HG02571 (cell line): ENCODE data around the gene PEDS1.
"Not testable (repeated sequence)": the region's sequence is repeated elsewhere in the genome, so short reads cannot be mapped to it uniquely, and the experiment has no call there.

Source experiments
- ATAC-seq: cut with Tn5 transposase; IDR thresholded peaks from one replicate; pipeline ENCODE4 v1.9.1; 2021; ENCODE audit warnings: mild to moderate bottlenecking, moderate library complexity; ENCODE audit not compliant: unreplicated experiment

The PEDS1 gene

GRCh38 chr20:50163570-50164317 lies 10.2 kb upstream of the PEDS1 start:
- no peak for ATAC-seq

- not testable (repeated sequence) for ATAC-seq
These were observed 8.0 kb upstream of the PEDS1 start for GRCh38 chr20:50161494-50161893.

DNA sequence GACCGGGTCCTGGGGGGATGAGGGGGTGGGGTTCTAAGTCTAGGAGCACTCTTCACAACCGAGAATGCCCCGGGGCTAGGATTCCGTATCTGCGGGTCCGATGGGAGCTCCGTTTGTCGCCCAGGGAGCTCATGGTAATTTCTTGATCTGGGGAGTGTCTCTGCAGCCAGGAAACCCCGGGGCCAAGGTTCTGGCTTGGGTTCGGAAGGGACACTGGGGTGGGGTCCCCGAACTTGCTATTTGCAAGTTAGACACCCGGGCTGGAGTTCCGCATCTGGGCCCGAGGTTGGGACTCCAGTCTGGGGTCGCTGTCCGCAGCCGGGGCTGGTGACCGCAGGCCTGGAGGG lies 397 bp downstream of the PEDS1 start:
- no peak for ATAC-seq

DNA sequence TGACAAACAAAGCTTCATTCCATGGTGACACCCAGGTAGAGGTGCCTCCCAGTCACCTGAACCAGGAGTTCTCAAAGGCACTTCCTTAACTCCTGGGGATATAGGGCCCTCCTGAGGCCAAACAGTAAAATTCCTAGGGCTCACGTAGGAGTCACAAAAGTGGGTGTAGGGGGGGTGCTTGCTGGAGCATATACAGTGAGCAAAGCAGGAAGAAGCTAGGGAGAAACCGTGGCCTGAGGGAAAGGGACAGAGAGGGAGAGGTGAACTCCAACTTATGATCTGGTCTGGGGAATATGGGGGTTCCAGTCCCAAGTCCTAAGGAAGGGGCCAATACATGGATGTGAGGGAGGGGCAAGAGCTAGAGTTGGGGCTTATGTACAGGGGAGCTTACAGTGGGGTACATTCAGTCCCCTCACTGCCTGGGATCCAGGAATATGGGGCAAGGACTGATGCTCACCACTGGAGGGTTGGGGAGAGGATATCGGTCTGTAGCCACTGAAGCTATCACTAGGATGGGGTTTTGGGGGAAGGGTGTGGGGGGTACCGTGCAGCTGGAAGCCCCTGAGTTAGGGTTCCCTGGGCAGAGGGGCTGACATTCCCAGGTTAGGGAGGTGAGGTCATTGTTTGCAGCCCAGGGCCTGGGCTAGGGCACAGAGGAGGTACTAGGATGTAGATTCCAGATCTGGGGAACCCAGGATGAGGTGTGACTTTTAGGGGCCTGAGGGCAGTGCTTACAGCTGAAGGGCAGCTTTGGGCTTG lies 950 bp downstream of the PEDS1 start:
- no peak for ATAC-seq

DNA sequence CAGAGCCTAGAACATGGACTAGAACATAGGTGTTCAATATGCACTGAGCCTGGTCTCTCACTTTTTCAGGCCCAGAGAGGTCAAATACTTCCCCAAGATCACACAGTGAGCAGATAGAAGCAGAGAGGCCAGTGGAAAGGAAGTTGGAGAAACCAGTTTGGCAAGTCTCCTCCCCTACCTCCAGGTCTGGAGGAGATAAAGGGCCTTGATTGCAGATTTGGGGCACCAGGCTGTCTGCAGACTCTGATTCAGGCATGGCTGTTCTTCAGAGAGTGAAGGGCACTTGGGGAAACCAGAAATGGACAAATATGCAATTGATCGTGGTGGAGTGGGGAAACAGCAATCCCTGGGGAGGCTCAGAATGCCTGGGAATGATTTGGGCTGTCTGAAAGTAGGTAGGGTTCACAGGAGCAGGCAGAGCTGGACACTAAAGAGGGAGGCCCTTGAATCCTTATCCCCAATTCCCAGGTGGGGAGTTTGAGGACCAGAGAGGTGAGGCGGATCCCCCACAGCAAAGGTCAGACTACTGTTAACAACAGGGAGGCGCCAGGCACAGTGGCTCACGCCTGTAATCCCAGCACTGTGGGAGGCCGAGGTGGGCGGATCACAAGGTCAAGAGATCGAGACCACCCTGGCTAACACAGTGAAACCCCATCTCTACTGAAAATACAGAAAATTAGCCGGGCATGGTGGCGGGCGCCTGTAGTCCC lies 2.3 kb downstream of the PEDS1 start:
- no peak for ATAC-seq

DNA sequence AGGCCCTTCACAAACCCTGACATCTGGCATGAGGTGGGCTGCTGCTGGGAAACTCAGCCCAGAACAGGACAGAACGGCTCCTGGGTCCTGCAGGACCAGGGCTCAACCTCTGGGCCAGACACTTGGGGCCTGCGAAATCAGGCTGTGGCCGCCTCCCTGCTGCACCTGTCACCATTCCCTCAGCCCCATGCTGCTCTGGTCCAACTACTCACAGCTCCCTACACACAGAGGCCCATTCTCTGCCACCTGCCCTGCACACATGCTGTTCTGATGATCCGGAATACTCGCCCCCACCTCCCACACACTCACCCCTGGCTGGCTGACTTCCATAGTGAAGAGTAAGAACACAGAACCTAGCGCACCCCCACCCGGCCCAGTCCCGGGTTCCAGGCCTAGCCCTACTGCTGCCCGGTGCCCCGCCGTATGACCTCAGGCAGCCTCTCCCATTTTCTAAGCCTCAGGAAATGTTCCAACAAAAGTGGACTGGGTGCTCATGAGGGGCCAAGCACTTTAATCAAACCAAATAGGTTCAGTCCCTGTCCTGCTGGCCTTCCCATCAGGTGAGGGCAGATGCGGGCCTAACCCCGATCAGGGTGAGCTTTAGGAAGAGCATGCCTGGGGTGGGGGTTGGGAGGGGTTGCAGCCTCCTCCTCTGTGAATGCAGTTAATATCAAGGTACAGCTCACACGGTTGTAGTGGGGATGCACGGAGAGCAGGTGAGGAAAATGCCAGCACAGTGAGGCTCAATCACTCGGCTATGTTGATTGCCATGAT lies 3.9 kb downstream of the PEDS1 start:
- ATAC-seq = no peak

DNA sequence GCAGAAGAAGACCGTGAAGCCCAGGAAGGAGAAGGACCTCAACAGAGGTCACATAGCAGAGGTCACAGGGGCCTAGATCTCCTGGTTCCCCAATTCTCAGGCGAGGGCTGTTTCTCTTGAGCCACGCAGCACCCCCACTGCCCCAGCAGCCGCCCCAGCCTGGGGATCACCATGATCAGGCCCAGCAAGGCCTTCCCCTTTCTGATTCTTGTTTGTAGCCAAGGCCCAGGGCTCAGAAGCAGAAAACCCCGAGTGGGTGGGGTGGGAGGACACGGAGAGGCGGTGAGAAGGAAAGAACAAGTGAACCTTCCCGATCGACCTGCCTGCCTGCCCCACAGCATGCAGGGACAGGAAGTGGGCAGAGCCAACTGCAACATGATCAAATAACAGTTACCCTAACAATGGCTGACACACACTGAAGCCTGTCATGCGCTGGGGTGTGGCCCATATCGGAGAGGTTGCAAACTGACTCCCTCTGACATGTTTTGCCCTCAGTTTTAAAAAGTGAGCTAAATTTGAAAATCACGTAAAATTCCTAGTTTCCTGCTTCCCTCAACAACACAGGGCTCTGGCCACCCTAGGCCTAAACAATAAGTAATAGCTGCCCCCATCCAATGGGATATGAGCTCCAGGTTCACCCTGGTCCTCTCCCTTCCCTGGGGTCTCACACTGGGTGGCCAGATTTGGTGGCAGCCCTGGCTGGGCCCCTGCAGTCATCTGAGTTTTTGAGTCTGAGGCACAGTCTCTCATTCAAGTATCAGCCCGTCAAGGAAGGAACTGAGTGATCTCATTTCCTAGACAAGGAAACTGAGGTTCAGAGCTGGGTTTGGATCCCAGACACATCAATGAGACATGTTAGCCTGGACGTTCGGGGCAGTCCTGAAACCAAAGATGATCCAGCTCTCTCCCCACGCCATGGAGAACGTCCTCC lies 6.5 kb downstream of the PEDS1 start:
- ATAC-seq = peak; percentile 42

- ATAC-seq = no peak
These were observed 7.3 kb downstream of the PEDS1 start for GRCh38 chr20:50146214-50146613.

DNA sequence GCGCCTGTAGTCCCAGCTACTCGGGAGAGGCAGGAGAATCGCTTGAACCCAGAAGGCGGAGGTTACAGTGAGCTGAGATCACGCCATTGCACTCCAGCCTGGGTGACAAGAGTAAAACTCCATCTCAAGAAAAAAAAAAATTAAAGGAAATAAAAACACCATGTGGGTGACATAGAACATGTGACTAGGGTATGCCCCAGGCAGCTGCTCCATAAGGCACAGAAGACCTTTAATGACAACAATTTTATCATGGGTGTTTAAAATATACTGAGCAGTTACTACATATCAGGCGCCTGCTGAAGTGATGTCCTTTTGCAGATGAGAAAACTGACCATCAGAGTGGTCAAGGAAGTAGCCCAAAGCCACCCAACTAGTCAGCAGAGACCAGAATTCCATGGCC lies 8.0 kb downstream of the PEDS1 start:
- ATAC-seq = no peak

GRCh38 chr20:50144362-50144761 lies 9.2 kb downstream of the PEDS1 start:
- ATAC-seq = no peak

GRCh38 chr20:50142812-50143211 lies 10.7 kb downstream of the PEDS1 start:
- ATAC-seq = no peak

DNA sequence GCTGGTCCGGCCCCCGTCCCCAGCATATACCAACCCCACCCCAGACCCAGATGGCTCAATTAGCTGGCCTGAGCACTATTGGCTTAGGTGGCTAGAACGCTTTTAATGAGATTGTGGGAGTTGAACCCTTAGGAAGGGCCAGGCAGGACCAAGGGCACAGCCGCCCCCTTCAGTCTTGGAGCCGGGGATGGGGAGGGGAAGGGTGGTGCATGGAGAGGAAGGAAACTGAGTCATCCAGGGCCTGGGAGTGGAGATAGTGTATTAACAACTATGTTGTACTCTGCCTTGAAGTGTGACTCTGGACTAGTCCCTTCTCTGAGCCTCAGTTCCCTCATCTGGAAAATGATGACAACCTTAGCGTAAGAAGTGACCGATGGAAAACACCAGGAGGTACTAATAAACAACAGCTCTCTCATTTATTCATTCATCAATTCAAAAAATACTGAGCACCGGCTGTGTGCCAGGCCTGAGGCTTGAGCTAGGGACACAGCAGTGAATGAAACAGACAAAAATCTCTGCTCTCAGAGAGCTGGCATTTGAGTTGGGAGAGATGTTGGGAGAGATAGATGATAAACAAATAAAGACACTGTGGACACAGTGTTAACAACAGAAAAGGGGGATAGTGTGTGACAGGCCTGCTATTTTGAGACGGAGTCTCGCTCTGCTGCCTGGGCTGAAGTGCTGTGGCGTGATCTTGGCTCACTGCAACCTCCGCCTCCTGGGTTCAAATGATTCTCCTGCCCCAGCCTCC lies 11.5 kb downstream of the PEDS1 start:
- no peak for ATAC-seq

- ATAC-seq = no peak
These were observed 12.4 kb downstream of the PEDS1 start for GRCh38 chr20:50141018-50141675.

- no peak for ATAC-seq
These were observed 13.1 kb downstream of the PEDS1 start for GRCh38 chr20:50140339-50140859.

DNA sequence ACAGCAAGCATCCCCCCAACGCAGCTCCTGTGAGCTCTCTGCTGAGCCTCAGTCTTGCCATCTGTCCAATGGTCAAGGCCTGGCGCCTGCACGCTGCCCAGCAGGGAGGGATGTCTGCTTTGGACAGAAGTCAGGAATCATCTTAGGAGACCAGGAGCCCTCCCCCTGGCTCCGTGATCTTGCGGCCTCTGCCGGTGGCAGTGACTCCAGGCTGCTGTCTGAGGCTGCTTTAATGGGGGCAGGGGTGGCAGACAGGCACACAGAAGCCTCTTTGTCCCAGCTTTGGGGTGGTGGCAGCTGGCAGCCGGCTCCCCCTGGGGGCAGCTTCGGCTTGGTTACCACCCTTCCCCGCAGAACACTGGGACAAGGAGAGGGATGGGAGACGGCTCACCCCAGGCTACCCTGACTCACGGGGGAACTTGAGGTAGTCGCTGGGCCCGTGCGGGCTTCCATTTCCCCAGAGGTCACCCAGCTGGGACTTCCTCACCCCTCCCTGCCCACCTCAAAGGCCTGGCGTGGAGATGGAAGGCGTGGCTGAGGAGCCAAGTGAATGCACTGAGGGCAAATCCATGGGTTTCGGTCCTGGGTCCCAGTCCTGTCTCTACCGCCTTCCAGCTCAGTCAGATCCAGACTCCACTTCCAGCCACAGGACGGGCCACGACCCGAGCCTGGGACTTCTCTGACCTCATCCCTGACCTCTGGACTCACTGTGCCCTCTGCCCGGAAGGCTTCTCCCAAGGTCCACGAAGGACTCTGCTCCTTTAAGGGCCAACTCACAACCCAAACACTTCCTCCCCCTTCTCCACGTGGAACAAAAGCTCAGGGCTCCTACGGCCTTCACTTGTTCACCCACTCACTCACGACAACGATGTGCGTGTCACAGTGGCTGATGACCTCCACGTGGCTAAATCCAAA lies 14.8 kb downstream of the PEDS1 start:
- ATAC-seq = no peak

- ATAC-seq = no peak
These were observed 15.4 kb downstream of the PEDS1 start for GRCh38 chr20:50138120-50138478.

- not testable (repeated sequence) for ATAC-seq
These were observed 15.8 kb downstream of the PEDS1 start for GRCh38 chr20:50137702-50138101.
